ENCODE measurements around the gene TNFRSF21.
"Not testable (repeated sequence)": the region's sequence is repeated elsewhere in the genome, so short reads cannot be mapped to it uniquely, and the experiment has no call there.

Gene TNFRSF21

DNA sequence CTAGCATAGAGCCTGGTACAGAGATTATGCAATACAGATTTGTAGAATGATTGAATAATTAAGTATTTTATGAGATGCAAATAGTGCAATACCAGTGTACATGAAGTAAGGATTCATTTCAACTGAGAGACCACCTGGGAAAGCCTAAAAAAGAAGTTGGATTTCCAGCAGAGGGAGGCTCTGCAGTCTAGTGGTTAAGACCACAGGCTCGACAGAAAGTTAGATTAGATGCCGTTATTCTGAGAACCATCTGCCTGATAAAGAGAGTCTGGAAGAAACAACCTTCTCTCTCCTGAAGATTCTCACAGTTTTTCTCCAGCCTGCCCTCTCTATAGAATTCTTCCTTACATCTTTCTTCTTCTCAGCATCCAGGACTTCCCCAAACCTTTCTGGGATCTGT, 13.6 kb upstream of the TNFRSF21 start:
- DNase-seq (ENCODE audit: low spot score) = no peak

GRCh38 chr6:47321577-47321976, 11.9 kb upstream of the TNFRSF21 start:
- no peak for DNase-seq (ENCODE audit: low spot score)

DNA sequence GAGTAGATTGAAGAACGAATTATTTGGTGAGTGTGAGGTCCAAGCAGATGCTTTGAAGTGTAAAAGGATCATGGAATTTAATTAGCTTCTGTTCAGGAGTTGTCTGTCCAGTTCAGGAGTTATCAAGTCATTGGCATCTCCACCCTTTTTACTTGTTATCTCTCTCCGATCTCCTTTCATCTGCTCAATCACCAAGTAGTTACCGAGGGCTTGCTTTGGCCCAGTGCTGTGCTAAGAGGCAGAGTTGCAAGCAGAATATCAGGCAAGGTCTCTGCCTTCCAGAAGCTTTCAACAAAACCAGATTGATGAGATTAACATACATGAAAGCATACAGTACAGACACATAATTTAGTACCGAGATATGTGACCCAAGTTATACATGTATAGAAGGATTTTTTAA, 10.2 kb upstream of the TNFRSF21 start:
- DNase-seq (ENCODE audit: low spot score) = no peak

- DNase-seq (ENCODE audit: low spot score) = no peak
These were observed 9.7 kb upstream of the TNFRSF21 start for GRCh38 chr6:47319382-47319781.

DNA sequence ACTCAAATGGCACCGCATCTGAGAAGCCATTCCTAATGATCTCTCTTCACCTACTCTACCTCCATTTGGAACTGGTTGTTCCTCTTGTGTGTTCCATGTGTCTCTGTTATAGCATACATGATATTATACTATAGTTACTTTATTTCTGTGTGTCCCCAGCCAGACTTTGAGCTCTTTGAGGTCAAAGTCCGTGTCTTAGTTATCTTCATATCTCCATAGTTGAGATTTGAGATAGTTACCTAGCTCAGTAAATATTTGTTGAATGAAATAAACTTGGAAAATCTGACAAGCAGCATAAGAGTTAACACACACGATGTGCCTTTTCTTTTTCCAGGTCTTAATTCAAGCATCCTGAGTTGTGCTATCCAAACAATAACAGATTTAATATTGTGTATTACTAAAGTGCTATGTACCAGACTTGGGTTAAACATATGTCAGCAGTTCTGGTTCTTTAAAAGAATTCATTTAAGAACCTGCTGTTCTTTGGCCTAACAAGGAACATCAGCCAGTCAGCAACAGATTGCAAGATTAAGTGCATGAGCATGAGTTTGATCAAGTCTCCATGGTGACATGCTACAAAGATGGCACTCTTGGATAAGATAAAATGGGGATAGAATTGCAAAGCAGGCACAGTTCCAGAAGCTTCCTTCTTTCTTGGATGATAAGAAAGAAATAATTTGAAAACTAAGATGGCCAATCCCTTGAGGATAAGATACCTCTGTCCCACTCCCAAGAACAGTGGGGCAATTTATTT, 8.7 kb upstream of the TNFRSF21 start:
- DNase-seq (ENCODE audit: low spot score) = no peak

DNA sequence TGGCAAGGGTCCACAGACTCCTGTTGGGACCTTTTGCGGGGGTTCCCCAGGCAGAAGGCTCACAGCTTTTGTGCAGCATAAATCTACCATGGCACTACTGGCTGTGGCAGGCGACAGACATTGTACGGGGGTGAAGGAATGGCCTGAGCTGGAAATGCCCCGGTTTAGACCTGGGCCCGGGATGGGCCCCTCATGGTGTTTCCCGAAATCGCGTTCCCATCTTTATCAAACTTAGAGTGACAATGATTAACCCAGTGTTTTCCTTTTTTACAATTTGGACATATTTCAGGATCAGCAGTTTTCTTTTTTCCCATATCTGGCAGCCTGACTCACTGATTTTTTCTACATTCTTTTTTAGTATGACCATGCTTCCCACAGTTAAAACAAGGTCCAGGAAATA, 5.5 kb upstream of the TNFRSF21 start:
- not testable (repeated sequence) for DNase-seq (ENCODE audit: low spot score)

- no peak for DNase-seq (ENCODE audit: low spot score)
These were observed 401 bp upstream of the TNFRSF21 start for GRCh38 chr6:47310131-47310480.

- no peak for DNase-seq (ENCODE audit: low spot score)
These were observed 984 bp downstream of the TNFRSF21 start for GRCh38 chr6:47308552-47309290.

DNA sequence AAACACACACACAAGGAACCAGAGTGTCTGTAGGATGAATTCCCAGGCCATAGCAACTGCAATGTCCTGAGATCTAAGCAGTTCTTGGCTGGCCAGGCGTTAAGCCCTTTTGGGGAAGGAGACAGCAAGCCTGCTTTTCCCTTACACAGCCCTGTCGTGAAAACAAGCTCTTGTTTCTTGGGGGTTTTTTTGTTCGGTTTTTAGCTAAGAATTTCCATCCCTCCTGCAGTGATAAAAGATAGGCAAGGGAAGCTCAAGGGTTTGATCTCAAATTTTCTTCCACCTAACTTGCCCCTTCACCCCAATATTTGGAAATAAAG, 1.5 kb downstream of the TNFRSF21 start:
- no peak for DNase-seq (ENCODE audit: low spot score)

- DNase-seq (ENCODE audit: low spot score) = no peak
These were observed 2.1 kb downstream of the TNFRSF21 start for GRCh38 chr6:47307362-47308197.

- DNase-seq (ENCODE audit: low spot score) = no peak
These were observed 2.8 kb downstream of the TNFRSF21 start for GRCh38 chr6:47306887-47307286.

DNA sequence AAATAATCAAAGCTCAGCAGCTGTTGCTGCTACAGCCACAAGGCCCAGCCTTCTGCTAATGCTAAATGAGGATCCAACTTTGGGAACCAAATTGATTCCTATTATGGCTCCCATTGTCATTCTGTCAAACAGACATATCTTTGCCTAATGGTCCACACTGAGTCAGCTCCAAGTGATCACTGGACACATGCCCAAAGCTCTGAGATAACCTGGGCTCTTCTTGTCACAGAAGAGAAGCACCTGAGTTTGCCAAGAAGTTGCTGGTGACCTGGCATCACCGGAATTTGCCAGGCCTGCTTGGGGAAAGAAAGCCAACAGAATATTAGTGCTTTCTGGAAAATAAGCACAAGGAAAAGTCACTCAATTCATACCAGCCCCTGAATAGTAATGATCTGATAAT, 5.8 kb downstream of the TNFRSF21 start:
- no peak for DNase-seq (ENCODE audit: low spot score)

DNA sequence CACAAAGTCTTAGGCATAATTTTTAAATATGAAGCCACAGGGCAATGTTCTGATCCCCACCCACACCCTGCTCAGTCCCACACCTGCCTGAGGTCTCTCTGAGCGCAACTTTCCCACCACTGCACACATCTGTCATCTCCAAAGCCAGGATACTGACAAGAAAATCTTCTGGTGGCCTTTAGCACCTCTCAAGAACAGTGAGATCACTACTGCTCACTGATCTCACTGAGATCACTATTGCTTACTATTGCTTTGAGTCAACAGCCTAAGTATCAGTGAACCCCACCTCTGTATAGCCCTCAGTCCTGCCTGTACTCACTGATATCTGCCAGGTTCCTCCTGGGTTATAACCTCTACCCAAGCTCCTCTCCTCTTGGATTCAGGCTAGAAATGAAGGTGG, 6.4 kb downstream of the TNFRSF21 start:
- DNase-seq (ENCODE audit: low spot score) = no peak

DNA sequence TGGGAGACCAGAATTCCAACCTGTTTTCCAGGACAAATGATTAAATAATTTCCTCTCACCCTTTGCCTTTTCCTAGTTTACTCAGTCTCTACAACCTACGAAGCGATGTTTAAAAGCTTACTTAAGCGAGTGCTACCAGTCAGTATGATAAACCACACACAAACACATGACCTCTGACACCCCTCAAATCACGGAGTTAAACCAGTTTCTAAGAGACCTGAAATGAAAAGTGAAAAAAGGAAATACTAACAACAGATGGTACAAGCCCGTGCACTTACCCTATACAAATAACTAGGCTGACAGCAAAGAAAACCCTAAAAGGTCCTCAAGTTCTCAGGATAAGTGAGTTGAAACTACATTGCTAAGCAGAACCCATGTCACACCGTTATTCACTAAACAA, 7.7 kb downstream of the TNFRSF21 start:
- no peak for DNase-seq (ENCODE audit: low spot score)

DNA sequence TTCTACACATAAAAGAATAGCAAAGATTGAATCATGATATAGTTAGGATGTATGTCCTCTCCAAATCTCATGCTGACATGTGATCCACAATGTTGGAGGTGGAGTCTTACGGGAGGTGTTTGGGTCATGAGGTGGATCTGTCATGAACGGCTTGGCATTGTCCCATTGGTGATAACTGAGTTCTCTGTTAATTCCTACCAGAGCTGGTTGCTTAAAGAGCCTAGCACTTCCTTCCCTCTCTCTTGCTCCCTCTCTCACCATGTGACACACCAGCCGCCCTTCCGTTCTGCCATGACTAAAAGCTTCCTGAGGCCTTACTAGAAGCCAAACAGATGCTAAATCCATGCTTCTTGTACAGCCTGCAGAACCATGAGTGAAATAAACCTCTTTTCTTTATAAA, 8.3 kb downstream of the TNFRSF21 start:
- no peak for DNase-seq (ENCODE audit: low spot score)

DNA sequence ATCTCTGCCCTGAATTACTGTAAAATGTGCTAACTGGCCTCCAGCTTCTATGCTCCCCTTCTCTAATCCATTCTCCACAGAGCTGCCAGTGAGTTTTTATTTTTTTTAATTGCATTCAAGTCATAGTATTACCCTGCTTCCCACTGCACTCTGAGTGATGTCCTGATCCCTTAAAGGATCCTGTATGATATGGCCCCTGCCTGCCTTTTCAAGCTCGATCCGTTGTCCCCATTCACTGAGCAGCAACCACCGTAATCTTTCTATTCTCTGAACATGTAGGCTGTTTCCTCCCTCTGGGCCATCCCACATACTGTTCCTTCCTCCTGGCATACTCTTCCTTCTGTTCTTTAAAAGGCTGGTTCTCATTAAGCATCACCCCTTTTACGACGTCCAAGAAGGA, 9.3 kb downstream of the TNFRSF21 start:
- no peak for DNase-seq (ENCODE audit: low spot score)

DNA sequence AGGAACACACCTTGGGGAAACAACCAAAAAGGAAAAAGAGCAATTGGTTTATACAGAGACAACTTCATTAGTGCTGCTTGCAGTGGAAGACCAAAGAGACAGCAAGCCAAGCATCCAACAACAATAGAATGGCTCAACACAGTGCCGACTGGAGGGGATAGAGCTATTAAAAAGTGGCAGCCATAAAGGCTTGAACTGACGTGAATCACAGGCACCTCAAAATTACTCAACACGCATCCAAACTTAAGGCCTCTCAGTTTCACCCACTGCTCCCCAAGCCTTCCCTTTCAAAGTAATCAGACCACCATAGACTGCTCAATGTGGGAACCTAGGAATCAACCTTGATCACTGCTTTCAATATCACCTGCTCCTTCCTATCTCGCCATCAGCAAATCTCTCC, 9.7 kb downstream of the TNFRSF21 start:
- DNase-seq (ENCODE audit: low spot score) = no peak

GRCh38 chr6:47298475-47298874, 11.2 kb downstream of the TNFRSF21 start:
- DNase-seq (ENCODE audit: low spot score) = no peak

DNA sequence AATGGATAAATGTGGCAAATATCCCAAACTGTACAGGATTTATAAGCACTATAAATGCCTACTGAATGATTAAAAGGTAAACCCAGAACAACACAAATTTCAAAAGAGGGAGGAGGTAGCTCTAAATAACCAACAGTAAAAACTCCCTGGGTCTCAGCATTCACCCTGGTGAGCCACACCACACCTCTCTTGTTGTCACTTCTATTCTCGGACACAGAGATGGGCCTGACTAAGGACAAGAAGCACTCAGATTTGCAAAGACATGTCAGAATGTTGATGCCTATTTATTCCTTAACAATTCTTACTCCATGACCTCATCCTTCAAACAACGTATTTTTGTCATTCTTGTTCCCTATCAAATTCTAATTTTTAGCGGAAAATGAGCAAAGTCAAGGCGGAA, 14.7 kb downstream of the TNFRSF21 start:
- DNase-seq (ENCODE audit: low spot score) = no peak

DNA sequence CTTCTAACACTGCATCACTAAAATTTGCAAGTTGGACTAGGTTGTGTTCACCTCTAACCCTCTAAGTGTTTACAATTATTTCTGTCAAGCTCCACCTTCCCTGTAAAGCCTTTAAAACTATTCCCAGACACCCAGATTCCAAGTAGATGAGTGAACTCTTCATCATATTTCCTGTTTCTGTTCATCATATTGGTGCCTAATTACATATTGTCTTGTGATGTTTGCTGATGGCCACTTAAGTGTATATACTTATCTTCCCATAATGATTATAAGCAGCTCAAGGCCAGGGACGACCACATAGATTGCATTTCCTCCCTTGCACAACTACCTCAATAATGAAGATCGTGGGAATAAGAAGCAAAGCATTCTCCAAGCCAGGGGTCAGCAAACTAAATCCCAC, 16.8 kb downstream of the TNFRSF21 start:
- no peak for DNase-seq (ENCODE audit: low spot score)

- no peak for DNase-seq (ENCODE audit: low spot score)
These were observed 17.7 kb downstream of the TNFRSF21 start for GRCh38 chr6:47292027-47292426.

- DNase-seq (ENCODE audit: low spot score) = no peak
These were observed 19.4 kb downstream of the TNFRSF21 start for GRCh38 chr6:47290124-47290834.
